ENCODE measurements around the gene JMJD6. TPM values are rescaled to one million over a fixed set of nuclear protein-coding genes. Genes with fewer than 3 reads are reported as not detected.
"Not testable (repeated sequence)": the region's sequence is repeated elsewhere in the genome, so short reads cannot be mapped to it uniquely, and the experiment has no call there.

The JMJD6 gene
- polyA plus RNA-seq (2013, experiment 1 of 2; ENCODE audit: insufficient read length): 47.7 TPM
- polyA plus RNA-seq (2013, experiment 2 of 2; ENCODE audit: insufficient read length): 36.5 TPM

DNA sequence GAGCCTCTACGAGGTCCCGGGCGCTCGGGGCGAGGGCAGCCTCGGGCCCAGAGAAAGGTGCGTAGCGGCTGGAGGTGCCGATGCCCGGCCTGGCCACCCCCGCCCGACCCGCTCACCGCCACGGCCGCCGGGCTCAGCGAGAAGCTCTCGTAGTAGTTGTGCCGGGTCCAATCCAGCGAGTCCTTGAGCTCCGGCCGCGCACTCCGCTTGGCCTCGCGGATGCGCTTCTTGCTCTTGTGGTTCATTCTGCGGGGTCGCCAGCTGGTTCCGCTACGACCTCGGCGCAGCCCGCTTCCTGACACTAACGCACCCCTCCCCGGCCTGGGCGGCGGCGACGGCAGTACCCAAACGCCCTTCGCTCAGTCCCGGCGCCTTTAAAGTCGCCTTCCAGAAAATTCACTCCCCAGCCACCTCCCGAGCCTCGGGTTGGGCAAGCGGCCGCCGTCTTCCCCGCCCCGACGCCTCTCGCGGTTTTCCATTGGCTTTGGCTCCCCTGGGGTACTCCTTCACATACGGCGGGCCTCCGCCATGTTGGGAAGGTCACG lies at the start of gene JMJD6:
TSS of gene JMJD6 (minus strand) at position 376 of the 545 bp plus-strand sequence. CDS start at position 245, 131 bp downstream.
- peak; percentile 97 for DNase-seq

DNA sequence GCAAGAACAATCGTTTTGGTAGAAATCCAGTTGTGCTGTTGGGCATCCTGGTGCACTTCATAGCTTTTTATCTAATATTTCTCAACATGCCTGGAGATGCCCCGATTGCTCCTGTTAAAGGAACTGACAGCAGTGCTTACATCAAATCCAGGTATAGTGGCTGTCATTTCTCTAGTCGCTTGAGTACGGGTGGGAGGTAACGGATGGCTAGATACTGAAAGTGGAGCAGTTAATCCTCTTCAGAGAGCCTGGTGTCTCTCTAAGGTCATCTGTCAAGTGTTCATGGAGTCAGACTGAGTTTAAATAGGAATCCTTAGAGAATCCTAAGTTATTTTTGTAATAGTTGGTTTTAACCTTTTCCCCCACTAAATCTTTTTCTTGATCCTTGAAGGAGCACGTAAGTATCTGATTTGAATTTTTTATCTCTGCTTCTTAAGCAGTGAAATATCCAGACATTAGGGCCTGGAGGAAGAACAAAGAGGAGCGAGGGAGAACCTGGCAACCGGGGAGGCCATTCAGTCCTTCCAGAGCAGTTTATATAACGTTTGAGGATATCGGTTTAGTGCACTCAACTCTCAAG lies 48.7 kb upstream of the JMJD6 start:
- no peak for DNase-seq

DNA sequence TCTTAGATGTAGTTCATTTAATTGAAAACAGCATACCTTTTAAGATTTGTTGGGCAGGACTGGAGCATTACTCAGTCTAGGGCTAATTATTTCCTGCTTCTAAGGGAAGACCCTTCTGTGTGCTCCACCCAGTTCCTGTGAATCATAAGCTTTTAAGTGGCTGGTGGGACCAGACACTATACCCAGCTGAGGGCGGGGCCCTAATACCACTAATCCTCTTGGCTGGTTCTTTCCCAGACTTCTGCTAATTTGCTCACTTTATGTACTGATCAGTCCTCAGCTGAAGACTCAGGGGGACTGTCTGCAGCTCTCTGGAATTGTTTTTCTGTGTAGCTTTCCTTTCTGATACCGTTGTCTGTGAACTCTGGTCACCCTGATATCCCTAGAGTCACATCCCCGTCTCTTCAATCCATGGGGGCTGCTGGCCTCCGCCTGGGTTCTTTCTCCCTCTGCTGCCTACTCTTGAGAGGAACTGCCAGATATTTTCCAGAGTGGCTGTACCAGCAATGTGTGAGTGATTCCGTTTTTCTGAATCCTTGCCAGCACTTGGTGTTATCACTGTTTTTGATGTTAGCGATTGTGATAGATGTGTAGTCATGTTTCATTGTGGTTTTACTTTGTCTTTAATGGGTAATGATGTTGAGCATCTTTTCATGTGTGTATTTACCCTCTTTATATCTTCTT lies 46.6 kb upstream of the JMJD6 start:
- DNase-seq: peak; percentile 93

DNA sequence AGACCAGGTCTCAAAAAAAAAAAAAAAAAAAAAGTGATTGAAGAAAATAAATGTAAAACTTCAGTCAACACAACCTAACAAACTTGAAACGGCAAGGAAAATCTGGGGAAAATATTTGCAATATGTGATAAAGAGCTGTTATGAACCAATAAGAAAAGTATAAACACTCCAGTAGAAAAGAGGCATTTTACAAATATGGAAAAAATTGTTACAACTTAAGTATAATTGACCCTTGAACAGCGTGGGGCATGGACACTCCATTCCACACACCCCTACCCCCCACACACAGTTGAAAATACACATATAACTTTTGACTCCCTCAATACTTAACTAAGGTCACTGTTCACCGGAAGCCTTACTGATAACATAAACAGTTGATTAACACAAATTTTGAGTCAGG lies 32.2 kb upstream of the JMJD6 start:
- no peak for DNase-seq

DNA sequence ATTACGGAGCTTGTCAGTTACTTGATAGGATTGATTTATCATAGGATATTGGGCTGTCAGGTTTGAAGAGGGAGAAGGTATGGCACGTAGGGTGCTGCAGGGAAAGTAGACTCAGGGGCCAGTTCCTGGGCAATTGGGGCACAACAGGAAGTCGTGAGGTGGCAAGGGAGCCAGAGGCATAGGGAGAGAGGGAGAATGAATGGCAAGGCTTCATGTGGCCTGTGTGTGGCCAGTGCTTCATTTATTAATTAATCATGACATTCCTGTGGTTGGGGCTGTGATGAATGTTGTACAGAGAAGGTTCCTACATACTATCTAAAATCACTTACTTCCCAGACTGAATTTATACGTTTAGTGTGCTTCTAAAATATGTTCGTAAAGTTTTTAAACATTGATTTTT lies 30.9 kb upstream of the JMJD6 start:
- no peak for DNase-seq

DNA sequence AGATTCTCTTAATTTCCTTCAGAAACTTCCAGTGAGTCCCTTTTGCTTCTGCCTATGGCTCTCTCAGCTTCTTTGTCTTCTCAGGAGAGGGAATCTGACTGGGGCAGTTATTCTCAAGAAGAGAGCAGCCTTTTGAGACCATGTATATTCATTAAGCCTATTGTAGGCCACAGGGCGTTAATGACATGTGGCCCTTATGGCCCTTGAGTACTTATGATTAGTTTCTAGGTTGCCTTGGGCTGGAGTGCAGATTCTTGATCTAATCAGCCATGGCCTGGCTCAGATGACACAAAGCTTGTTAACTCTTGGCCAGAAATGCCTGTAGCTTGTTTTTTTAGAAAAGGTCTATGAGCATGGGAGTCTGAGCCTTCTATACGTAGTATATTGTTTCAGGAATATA lies 28.9 kb upstream of the JMJD6 start:
- no peak for DNase-seq

DNA sequence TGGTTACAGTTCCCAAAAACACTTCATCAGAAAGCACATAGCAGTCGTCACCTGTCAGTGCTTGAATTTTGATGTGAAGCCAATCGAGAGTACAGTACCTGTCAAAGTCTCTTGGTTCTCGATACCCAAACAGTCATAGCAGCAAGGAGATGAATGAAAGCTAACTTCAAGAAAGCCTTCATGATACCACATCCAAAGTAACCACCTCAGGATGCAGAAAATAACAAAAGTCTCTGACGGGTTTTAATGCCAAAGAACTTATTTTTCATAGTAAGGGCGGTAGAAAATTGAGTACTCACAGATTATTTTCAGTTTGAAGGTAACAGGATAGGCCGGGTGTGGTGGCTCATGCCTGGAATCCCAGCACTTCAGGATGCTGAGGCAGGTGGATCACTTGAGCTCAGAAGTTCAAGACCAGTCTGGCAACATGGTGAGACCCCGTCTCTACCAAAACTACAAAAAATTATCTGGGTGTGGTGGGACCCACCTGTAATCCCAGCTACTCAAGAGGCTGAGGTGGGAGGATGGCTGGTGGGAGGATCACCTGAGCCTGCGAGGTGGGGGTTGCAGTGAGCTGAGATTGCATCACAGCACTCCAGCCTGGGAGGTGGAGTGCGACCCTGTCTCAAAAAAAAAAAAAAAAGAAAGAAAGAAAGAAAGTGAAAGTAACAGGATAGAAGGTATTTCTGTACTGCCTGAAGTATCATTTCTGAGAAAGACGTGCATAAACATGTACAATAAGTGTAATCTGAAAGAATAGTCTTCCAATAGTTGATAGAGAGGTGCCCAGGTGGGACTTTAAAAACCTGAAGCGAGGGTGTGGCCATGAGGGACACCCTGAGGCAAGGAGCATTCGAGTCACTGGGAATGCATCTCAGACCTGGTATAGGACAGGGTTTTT lies 26.9 kb upstream of the JMJD6 start:
- DNase-seq: no peak

DNA sequence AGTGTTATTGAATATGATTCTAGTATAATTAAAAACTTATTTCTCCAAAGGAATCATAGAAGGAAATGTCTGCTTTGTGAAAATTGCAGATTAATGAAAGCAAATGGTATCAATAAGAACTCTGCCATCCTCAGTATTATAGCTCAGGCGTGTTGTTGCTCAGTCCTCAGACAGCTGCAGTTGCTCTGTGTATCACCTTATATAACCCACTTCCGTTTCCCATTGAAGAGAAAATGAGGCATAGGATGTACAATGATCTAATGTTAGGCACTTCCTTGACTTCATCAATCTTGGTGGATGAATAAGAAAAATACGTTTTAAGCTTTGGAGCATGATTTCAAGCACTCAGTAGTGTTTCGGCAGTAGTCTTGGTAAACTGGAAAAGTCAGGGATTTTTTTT lies 25.6 kb upstream of the JMJD6 start:
- no peak for DNase-seq

DNA sequence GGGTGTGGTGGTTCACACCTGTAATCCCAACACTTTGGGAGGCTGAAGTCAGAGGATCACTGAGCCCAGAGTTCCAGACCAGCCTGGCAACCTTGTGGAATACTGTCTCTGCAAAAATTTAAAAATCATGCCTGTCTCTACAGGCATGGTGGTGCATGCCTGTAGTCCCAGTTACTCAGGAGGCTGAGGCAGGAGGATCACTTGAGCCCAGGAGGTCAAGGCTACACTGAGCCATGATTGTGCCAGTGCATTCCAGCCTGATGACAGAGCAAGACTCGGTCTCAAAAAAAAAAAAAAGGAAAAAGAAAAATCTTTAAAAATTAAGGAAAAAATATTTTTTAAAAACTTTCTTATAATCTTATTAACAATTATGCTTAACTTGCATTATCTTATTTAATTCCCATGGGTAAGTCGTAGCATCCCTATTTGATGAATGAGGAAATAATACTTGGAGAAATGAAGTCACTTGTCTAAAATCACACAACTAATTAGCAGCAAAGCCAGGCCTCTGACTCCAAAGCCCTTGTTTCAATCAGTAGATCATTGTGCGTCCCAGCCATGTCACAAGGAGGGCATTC lies 25.1 kb upstream of the JMJD6 start:
- no peak for DNase-seq

DNA sequence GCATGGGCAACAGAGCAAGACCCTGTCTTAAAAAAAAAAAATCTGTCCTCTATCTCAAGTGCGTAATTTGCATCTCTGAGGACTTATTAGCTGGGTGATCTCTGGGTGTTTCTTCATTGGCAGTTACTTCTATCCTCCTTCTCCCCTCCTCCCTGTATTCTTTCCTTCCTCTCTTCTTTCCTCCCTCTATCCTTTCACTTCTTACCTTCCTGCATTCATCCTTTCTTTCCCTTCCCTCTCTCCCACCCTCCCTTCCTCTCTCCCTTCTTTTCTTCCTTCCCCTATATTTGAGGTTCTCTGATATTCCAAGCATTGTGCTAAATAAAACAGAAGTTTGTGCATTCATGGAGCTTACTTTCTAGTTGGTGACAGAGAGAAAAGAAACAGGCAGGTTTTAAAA lies 22.3 kb upstream of the JMJD6 start:
- DNase-seq: no peak

DNA sequence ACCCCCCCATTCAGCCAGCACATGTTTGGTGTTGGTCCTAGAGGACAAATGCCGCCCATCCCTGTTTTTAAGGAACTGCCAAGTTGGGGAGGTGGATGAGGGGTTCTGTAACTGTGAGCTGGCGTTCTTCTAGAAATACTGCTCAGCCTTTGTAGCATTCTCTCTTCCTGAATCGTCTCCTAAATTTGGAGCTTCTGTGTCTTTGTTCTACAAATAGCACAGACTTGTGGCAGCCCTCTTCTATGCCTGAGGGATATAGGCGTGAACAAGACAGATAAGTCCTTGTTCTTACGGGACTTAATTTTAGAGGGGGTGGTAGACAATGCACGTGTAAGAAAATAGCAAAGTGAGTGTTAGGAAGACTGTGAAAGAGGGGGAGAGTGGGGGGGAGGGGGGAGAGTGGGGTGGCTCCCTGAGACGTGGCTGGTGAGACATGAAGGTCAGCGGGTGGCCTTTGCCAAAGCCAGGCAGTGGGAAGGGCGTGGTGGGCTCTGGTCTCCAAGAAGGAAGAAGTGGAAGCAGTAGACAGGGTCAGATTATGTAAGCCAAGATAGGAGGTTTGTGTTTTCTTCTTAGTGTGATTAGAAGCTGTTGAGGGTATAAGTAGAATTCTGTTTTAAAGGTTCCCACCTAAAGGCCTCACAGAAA lies 21.4 kb upstream of the JMJD6 start:
- DNase-seq: no peak

DNA sequence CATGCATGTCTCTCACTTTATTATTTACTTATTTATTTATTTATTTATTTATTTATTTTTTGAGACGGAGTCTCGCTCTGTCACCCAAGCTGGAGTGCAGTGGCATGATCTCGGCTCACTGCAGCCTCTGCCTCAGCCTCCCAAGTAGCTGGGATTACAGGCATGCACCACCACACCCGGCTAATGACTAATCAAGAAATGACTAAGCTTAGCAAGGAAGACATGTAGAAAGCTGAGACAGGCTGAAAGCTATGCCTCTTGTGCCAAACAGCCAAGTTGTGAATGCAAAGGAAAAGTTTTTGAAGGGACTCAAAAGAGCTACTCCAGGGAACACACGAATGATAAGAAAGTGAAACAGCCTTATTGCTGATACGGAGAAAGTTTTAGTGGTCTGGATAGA lies 19.4 kb upstream of the JMJD6 start:
- peak; percentile 59 for DNase-seq

DNA sequence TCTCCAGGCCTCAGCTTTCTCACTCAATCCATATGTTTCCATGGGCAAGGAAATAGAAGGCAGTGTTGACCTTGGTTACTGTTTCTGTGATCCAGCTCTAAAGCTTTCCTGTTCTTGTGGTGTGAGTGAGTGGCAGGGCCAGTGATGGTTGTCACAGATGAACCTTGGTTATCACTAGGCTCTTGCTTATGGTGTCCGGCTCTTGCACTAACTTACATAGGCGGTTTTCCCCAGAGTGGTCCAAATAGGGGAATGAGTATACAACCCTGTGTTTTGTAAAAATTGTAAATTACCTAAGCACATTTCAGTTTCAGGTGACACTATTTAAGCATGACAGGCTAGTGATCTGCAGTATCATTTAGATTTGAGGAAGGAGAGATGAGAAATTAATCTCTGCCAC lies 18.3 kb upstream of the JMJD6 start:
- DNase-seq: no peak

DNA sequence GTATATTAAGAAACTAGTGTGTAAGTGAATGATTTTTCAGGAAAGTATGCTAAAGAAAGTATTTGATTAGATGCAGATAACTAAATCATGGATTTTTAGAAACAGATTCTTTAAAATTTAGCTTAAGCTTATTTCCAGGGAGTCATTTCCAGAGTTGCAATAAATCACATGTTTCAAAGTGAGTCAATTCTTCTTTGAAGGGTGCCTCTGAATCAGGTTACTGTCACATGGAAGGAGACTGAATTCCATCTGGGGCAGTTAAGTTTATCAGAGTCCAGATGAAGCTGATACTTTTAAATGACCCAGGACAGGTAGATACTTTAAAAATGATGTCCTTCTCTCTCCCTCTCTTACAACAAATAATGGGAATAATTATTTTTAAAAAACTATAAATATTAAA lies 16.6 kb upstream of the JMJD6 start:
- no peak for DNase-seq

DNA sequence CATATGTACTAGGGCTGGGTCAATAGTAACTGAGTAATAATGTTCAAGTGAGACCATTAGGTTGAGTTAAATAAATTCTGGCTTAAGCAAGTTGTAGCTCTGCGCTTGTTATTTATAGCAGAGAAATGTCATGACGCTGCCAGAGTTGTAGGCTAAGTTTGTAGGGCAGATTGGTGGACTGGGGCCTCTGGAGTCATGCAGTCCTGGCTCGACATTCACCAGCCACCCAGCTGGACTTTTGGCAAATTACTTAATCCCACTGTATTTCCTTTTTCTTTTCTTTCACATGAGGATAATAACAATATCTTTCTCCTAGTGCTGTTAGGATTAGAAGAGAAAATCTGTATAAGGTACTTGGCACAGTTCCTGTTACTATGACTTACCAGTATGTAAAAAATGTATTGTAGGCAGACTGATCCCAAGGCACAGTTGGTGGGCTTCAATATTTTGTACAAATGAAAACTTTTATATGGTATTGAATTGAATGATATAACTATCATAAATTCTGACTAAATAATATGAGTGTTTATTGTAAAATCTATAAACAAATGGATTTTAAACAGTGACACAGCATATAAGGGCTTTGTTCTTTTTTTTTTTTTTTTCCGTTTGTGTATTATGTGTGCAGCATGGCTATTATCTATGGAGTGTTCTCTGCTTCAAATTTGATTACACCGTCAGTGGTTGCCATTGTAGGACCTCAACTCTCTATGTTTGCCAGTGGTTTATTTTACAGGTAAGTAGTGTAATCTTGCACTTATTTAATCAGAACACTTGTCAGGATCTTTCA lies 14.1 kb upstream of the JMJD6 start:
- DNase-seq: no peak

DNA sequence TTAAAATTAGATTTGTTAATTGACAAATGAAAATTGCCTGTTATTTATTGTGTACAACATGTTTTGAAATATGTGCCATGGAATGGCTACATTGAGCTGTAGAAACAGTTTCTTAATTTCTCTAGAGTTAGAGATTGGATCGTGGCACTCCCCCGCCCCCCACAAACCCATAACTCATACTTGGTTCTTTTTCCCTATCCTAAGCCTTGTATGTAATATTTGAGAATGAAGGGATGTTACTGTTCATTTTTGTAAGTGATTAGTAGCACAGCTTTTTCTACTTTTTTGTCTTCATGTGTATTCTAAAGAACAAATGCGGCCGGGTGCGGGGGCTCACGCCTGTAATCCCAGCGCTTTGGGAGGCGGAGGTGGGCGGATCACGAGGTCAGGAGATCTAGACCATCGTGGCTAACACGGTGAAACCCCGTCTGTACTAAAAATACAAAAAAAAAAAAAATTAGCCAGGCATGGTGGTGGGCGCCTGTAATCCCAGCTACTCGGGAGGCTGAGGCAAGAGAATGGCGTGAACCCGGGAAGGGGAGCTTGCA lies 13.2 kb upstream of the JMJD6 start:
- DNase-seq: not testable (repeated sequence)

DNA sequence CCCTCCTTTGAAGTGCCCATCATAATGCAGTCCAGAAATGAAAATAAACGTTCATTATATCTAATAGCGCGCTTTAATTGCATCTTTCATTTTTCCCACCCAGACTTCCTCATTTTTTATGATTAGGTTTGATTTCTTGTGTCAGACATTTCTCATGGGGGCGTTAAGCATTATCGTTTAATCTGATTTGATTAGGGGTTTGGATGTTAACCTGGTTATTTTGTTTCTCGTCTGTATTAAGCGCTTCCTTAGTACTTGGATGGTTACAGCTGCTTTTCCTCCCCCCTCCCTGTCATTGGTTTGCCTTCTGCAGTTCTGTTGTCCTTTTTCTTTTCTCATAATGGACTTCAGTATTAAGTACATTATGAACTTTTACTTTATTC lies 12.1 kb upstream of the JMJD6 start:
- no peak for DNase-seq

DNA sequence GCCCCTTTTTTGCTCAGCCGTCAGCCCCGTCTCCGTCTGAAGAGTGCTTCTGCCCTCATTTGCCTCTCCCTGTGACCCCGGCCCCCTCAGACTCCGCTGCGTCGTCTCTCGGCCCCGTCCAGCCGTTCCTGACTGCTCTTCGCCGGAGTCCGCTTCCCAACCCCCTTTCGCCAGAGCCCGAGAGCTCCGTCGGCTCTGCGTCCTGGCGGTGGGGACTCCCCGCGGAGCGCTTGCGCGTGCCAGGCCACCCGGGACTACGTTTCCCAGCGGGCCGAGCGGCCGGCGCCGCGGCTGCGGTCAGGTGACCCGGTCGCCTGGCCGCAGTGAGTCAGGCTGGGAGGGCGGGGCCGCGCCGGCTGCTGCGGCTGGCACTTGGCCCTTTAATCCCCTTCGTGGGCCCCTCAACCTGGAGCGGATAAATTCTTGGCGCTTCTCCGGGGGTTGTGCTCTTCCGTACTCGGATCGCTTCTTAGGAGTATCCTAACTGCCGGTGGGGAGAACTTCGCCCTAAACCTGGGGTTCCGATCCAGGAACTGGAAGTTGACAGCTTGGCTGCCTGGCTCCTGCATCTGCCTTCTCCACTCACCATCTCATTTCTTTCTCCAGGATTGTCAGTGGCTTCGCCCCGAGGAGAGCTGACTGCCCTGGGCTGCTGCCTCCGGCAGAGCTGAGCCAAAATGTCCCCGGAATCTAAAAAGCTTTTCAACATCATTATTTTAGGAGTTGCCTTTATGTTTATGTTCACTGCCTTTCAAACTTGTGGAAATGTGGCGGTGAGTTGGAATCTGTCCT lies 11.5 kb upstream of the JMJD6 start, which contains the start of gene MFSD11:
TSS of gene MFSD11 (plus strand) at position 444 of the 792 bp plus-strand sequence. CDS start at position 678, 234 bp downstream.
- DNase-seq: peak; percentile 93

DNA sequence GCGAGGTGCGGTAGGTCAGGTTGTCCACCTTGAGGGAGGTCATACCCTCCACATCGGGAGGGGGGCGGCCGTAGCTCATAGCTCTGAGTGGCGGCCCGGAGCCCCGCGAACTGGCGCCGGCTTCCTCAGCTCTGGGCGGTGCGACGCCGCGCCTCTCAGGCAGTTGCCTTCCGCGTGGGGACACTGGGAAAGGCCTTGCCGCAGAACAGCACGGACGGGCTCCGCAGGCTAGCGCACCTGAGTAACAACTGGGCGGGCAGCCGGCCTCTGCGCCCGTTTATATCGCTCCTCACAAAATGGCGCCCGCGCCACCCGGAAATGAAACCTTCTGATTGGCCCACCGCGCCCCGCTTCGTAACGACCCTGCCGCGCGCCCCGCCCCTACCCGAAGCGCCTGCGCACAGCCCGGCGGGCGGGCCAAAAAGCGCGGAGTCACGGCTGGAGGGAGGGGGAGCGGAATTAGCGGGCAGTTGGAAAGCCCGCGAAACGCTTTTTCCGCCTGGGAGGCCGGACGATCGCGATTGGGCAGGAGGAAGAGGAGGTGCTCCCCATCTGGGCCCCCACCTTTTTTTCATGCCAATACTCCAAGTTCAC lies 10.8 kb upstream of the JMJD6 start, which contains the start of gene SRSF2:
TSS of gene SRSF2 (minus strand) at position 250 of the 594 bp plus-strand sequence. CDS start at position 79, 171 bp downstream.
- peak; percentile 99 for DNase-seq
